B cell (primary cell): ENCODE results near the gene SLC1A5. TPM values are rescaled to one million over a fixed set of nuclear protein-coding genes. Genes with fewer than 3 reads are reported as not detected.

ENCODE experiments used
- ATAC-seq: fragments of 200-7000 bp; cut with Tn5 transposase; one replicate; pipeline ENCODE4 v1.10.0; 2021; ENCODE audit warnings: low read depth, mild to moderate bottlenecking, moderate number of reproducible peaks, moderate library complexity
- CTCF ChIA-PET: fragments of 350-600 bp; sonication (Branson Sonifier 250); formaldehyde crosslinking; loops from one replicate; lab custom pipeline; 2021; ENCODE audit warnings: antibody characterized with exemption, inconsistent platforms; lab: Charles Lee
- POLR2A ChIA-PET: fragments of 350-600 bp; sonication (Branson Sonifier 250); formaldehyde crosslinking; loops from one replicate; lab custom pipeline; 2021; ENCODE audit warnings: antibody characterized with exemption; lab: Charles Lee
- DNase-seq: peaks from one replicate; pipeline ENCODE4 v3.0.0; 2013
- H2AFZ ChIP-seq: 2 replicates; pipeline ENCODE4 v1.6.1; 2012; ENCODE audit warnings: mild to moderate bottlenecking, low read depth, low read length; ENCODE audit not compliant: insufficient read depth, poor library complexity, severe bottlenecking
- H3K27ac ChIP-seq, 2 donors: 1 replicate in 1 of 2; 2 replicates in 1 of 2; pipeline ENCODE4 v1.5.1; 2012 to 2013; ENCODE audit warnings: low read length in 2 of 2, mild to moderate bottlenecking in 2 of 2, moderate library complexity in 1 of 2
- H3K27me3 ChIP-seq, 4 experiments: fragments of 200-600 bp in 1 of 4; sonication (generic) in 1 of 4; replicated peaks in 1 of 4; 1 replicate in 2 of 4; 2 replicates in 2 of 4; pipeline versions ENCODE4 v1.6.1 to v1.7.0; 2013 to 2016; ENCODE audit warnings: low read length in 3 of 4, mild to moderate bottlenecking in 2 of 4, mixed read lengths in 1 of 4, moderate library complexity in 1 of 4; ENCODE audit not compliant: insufficient read depth in 4 of 4, control insufficient read depth in 3 of 4; ENCODE audit errors: control extremely low read depth in 1 of 4
- H3K36me3 ChIP-seq, 2 experiments: replicated peaks in 1 of 2; 1 replicate in 1 of 2; 2 replicates in 1 of 2; pipeline versions ENCODE4 v1.6.1 to v1.7.1; 2013; ENCODE audit warnings: low read length in 1 of 2; ENCODE audit not compliant: insufficient read depth in 2 of 2, control insufficient read depth in 1 of 2; ENCODE audit errors: control extremely low read depth in 1 of 2, extremely low read depth in 1 of 2
- H3K4me1 ChIP-seq, 2 donors: fragments of 200-600 bp in 1 of 2; sonication (generic) in 1 of 2; 1 replicate in 1 of 2; 2 replicates in 1 of 2; pipeline versions ENCODE4 v1.5.1 to v1.6.1; 2013 to 2017; ENCODE audit warnings: low read length in 2 of 2; ENCODE audit not compliant: control insufficient read depth in 2 of 2, insufficient read depth in 2 of 2
- H3K4me2 ChIP-seq: replicated peaks from 2 replicates; pipeline ENCODE3; 2012; ENCODE audit warnings: mild to moderate bottlenecking, low read depth, low read length; ENCODE audit not compliant: poor library complexity, severe bottlenecking
- H3K4me3 ChIP-seq, 5 experiments: fragments of 200-600 bp in 1 of 5; sonication (generic) in 1 of 5; 1 replicate in 3 of 5; 2 replicates in 2 of 5; pipeline versions ENCODE4 v1.5.1 to v1.7.0; 2011 to 2016; ENCODE audit warnings: low read length in 4 of 5, mild to moderate bottlenecking in 4 of 5, low read depth in 2 of 5, control low read depth in 1 of 5, moderate library complexity in 1 of 5; ENCODE audit not compliant: insufficient read depth in 1 of 5; ENCODE audit errors: control extremely low read depth in 1 of 5, extremely low read depth in 1 of 5
- H3K79me2 ChIP-seq: fragments of 200-600 bp; sonication (generic); one replicate; pipeline ENCODE4 v1.6.0; 2016; ENCODE audit warnings: low read length; ENCODE audit not compliant: control insufficient read depth, insufficient read depth
- H3K9ac ChIP-seq: fragments of 200-600 bp; sonication (generic); 2 replicates; pipeline ENCODE4 v1.6.1; 2017; ENCODE audit warnings: mild to moderate bottlenecking, low read length, moderate library complexity
- H3K9me3 ChIP-seq, 3 donors: one replicate each; pipeline versions ENCODE4 v1.6.1 to v1.7.1; 2013; ENCODE audit warnings: low read length in 2 of 3; ENCODE audit not compliant: control insufficient read depth in 2 of 3, insufficient read depth in 1 of 3; ENCODE audit errors: control extremely low read depth in 1 of 3
- H4K20me1 ChIP-seq: 2 replicates; pipeline ENCODE4 v1.6.0; 2012; ENCODE audit warnings: mild to moderate bottlenecking, low read length; ENCODE audit not compliant: insufficient read depth, control insufficient read depth, poor library complexity, severe bottlenecking
- H3K27ac Mint-ChIP-seq: one replicate; pipeline ENCODE4 v1.8.0; 2021; ENCODE audit warnings: mixed read lengths
- H3K27me3 Mint-ChIP-seq: one replicate; pipeline ENCODE4 v1.8.0; 2021; ENCODE audit warnings: mixed read lengths
- H3K4me1 Mint-ChIP-seq: one replicate; pipeline ENCODE4 v1.8.0; 2021; ENCODE audit warnings: mixed read lengths
- H3K4me3 Mint-ChIP-seq: one replicate; pipeline ENCODE4 v1.8.0; 2021; ENCODE audit warnings: mixed read lengths
- H3K9me3 Mint-ChIP-seq: one replicate; pipeline ENCODE4 v1.8.0; 2022; ENCODE audit warnings: mixed read lengths; ENCODE audit not compliant: insufficient read depth
- CTCF ChIP-seq: fragments of 200-600 bp; IDR thresholded peaks from one replicate; pipeline ENCODE4 v1.8.0; 2022; ENCODE audit warnings: antibody characterized with exemption, mild to moderate bottlenecking
- EZH2 ChIP-seq: IDR thresholded peaks from 2 replicates; pipeline ENCODE4 v1.6.1; 2012; ENCODE audit warnings: borderline replicate concordance, low read depth, mild to moderate bottlenecking, moderate library complexity, low read length; ENCODE audit not compliant: insufficient read depth, poor library complexity, severe bottlenecking
- WGBS: methylation state at CpG from one replicate; pipeline ENCODE4 v1.1.5; 2013; ENCODE audit warnings: missing lambda C conversion rate; ENCODE audit not compliant: insufficient coverage; 5-methylcytosine and 5-hydroxymethylcytosine counted together
- intact Hi-C: fragments of 100-400 bp; cut with micrococcal nuclease; formaldehyde crosslinking; loops from one replicate; pipeline ENCODE4 v1.10.0; 2022
- polyA plus RNA-seq: library from polyadenylated mRNA; depleted of rRNA; stranded (reverse); fragments of >200 nt; gene quantifications from 2 replicates; pipeline ENCODE4 v1.2.3, GENCODE V29; 2012
- total RNA-seq, 2 donors: library from RNA; stranded (reverse); fragments of 120-200 nt in 1 of 2; gene quantifications; 1 replicate in 1 of 2; 2 replicates in 1 of 2; pipeline versions ENCODE4 v1.2.3 to v1.2.4, GENCODE V29; 2013 to 2022

SLC1A5 gene
- total and polyA plus RNA-seq, 2 donors (not counting 1 experiment from before 2014, with no cell fraction given): 19.0 to 37.3 TPM

GRCh38 chr19:46784262-46785053 is 3.9 kb downstream of the SLC1A5 start:
- Histone ChIP-seq H3K36me3 (peaks cover 0 to 33% of the 10 kb centered on the region in 2 experiments), H4K20me1 (peaks cover 22% of the 10 kb centered on the region), H3K79me2 (peaks cover 60% of the 10 kb centered on the region), H2AFZ (peak overlapping the region; percentile 27), H3K9me3 (no peaks in the 10 kb centered on the region), H3K4me1 (peaks cover 32 to 51% of the 10 kb centered on the region in 2 donors), H3K27ac (peak overlapping the region in 1 of 2 donors; percentile 47), H3K4me3 (peak overlapping the region in 3 of 5 experiments; percentile 11 to 25 (median 12)), H3K27me3 (no peaks in the 10 kb centered on the region), H3K9ac (peak overlapping the region; percentile 41), H3K4me2 (peak overlapping the region; percentile 98)
- intact Hi-C loops: loop anchor here (5.0 kb wide), 3 partner anchors 37 to 488 kb away; partner anchors contain the start of genes FKRP, INAFM1 and STRN4
- peak; percentile 31 for DNase-seq
- no peak for ATAC-seq
- Mint-ChIP-seq H3K27ac (peak overlapping the region; percentile 98), H3K4me1 (peaks cover 50% of the 10 kb centered on the region), H3K27me3 (no peaks in the 10 kb centered on the region), H3K9me3 (no peaks in the 10 kb centered on the region), H3K4me3 (peak overlapping the region; percentile 93)
- WGBS: 48% methylated on average over 8 of the region's 17 CpGs
- TF ChIP-seq CTCF (no peak), EZH2 (no peak)
- CTCF ChIA-PET: interaction anchor here (0.7 to 4.5 kb wide), 7 partner anchors 15 to 56 kb away, joined by 3 to 27 read pairs (median 10); no protein-coding TSS in a partner anchor
- POLR2A ChIA-PET: interaction anchor here (0.7 to 5.7 kb wide), 3 partner anchors 20 to 182 kb away, joined by 3 to 94 read pairs (median 5); no protein-coding TSS in a partner anchor
